CD4-positive, alpha-beta T cell treated with Interleukin-6 at 100 ng/mL for 8 hours (primary cell): Measurements from ENCODE around the gene AFAP1.

ENCODE experiments used
- DNase-seq: peaks from one replicate; pipeline ENCODE4 v3.0.0-alpha.2; 2020; ENCODE audit warnings: mixed read lengths, low spot score

The AFAP1 gene

GRCh38 chr4:7892212-7893019, 47.2 kb downstream of the AFAP1 start:
- no peak for DNase-seq

- DNase-seq, result no peak
Measured at GRCh38 chr4:7890635-7891393, 48.8 kb downstream of the AFAP1 start.

- no peak for DNase-seq
Measured at GRCh38 chr4:7887436-7887835, 52.2 kb downstream of the AFAP1 start.

GRCh38 chr4:7886007-7886973, 53.4 kb downstream of the AFAP1 start:
- no peak for DNase-seq

GRCh38 chr4:7885216-7886006, 54.2 kb downstream of the AFAP1 start:
- no peak for DNase-seq

- no peak for DNase-seq
Measured at GRCh38 chr4:7880683-7881082, 59.0 kb downstream of the AFAP1 start.

- no peak for DNase-seq
Measured at GRCh38 chr4:7879127-7879526, 60.5 kb downstream of the AFAP1 start.

GRCh38 chr4:7878323-7878722, 61.3 kb downstream of the AFAP1 start:
- no peak for DNase-seq

- no peak for DNase-seq
Measured at GRCh38 chr4:7877176-7877575, 62.5 kb downstream of the AFAP1 start.

- peak; percentile 44 for DNase-seq
Measured at GRCh38 chr4:7876201-7876875, 63.3 kb downstream of the AFAP1 start.

- no peak for DNase-seq
Measured at GRCh38 chr4:7874838-7875237, 64.8 kb downstream of the AFAP1 start.

- no peak for DNase-seq
Measured at GRCh38 chr4:7873881-7874280, 65.8 kb downstream of the AFAP1 start.

- no peak for DNase-seq
Measured at GRCh38 chr4:7872264-7872771, 67.3 kb downstream of the AFAP1 start.

GRCh38 chr4:7871356-7871755, 68.3 kb downstream of the AFAP1 start:
- no peak for DNase-seq

GRCh38 chr4:7868892-7869471, 70.7 kb downstream of the AFAP1 start:
- no peak for DNase-seq

- no peak for DNase-seq
Measured at GRCh38 chr4:7868436-7868775, 71.3 kb downstream of the AFAP1 start.

GRCh38 chr4:7867701-7868435, 71.8 kb downstream of the AFAP1 start:
- DNase-seq, result no peak

- no peak for DNase-seq
Measured at GRCh38 chr4:7867191-7867590, 72.5 kb downstream of the AFAP1 start.

GRCh38 chr4:7865533-7865932, 74.1 kb downstream of the AFAP1 start:
- no peak for DNase-seq

- no peak for DNase-seq
Measured at GRCh38 chr4:7864685-7865084, 75.0 kb downstream of the AFAP1 start.
